ENCODE data around the gene DSCAML1. TPM values are rescaled to one million over a fixed set of nuclear protein-coding genes. Genes with fewer than 3 reads are reported as not detected.

Gene DSCAML1
- total and polyA plus RNA-seq, 4 donors, result 0.18 to 1.5 (median 1.1) TPM

- Histone ChIP-seq H3K4me1 (ENCODE audit: control insufficient read depth in 5 of 5, insufficient read depth in 5 of 5, low read length in 5 of 5) (no peaks in the 10 kb centered on the region), H3K27ac (ENCODE audit: low read depth in 1 of 2, low read length in 1 of 2) (no peak overlapping the region), H3K36me3 (ENCODE audit: control insufficient read depth in 4 of 4, insufficient read depth in 4 of 4, low read length in 4 of 4) (no peaks in the 10 kb centered on the region), H3K9me3 (ENCODE audit: control insufficient read depth in 4 of 4, insufficient read depth in 3 of 4, low read length in 3 of 4) (peaks cover 0 to 3% (median 0%) of the 10 kb centered on the region in 4 donors), H3K27me3 (ENCODE audit: control insufficient read depth in 3 of 3, insufficient read depth in 3 of 3, low read length in 2 of 3) (peaks cover 0 to 20% (median 3%) of the 10 kb centered on the region in 3 donors), H3K9ac (ENCODE audit: insufficient read depth in 1 of 2, low read length in 2 of 2) (no peak overlapping the region), H3K4me3 (no peak overlapping the region)
- TF ChIP-seq, protein P1, sequence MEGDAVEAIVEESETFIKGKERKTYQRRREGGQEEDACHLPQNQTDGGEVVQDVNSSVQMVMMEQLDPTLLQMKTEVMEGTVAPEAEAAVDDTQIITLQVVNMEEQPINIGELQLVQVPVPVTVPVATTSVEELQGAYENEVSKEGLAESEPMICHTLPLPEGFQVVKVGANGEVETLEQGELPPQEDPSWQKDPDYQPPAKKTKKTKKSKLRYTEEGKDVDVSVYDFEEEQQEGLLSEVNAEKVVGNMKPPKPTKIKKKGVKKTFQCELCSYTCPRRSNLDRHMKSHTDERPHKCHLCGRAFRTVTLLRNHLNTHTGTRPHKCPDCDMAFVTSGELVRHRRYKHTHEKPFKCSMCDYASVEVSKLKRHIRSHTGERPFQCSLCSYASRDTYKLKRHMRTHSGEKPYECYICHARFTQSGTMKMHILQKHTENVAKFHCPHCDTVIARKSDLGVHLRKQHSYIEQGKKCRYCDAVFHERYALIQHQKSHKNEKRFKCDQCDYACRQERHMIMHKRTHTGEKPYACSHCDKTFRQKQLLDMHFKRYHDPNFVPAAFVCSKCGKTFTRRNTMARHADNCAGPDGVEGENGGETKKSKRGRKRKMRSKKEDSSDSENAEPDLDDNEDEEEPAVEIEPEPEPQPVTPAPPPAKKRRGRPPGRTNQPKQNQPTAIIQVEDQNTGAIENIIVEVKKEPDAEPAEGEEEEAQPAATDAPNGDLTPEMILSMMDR (IDR thresholded peaks at IDR 0.05; ENCODE audit: control extremely low read depth, extremely low read depth), result no peak
- ATAC-seq (ENCODE audit: insufficient read depth, low FRiP score), result no peak
- 50 to 73% methylated on average over 4 of the region's 4 CpGs for WGBS, 2 donors
- no peak for DNase-seq
These were observed 187.0 kb downstream of the DSCAML1 start for GRCh38 chr11:117610045-117610444.

DNA sequence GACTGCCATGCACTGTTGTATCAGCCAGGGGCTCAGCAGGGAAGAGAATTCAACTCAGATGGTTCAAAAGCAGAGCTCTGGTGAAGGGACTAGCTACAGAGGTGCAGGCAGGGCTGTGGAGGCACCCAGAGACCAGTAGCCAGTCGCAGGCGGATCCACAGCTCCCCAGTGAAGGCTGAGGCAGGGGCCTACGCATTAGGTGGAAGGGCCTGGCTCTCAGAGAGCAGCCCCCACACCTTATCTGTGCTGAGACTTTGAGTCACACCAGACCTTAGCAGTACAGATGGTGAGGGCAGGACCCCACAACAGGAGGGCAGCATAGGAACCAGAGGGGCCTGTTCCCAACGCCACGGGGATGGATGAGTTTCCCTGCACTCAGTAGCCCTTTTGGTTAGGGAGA is 189.6 kb downstream of the DSCAML1 start:
- H3K27ac ChIP-seq (ENCODE audit: low read depth in 1 of 2, low read length in 1 of 2), result no peak overlapping the region
- DNase-seq, result no peak
- TF ChIP-seq, protein P1 (IDR thresholded peaks at IDR 0.05; ENCODE audit: control extremely low read depth, extremely low read depth), result no peak
- 85 to 86% methylated on average over 5 of the region's 5 CpGs for WGBS, 2 donors
- no peaks in the 10 kb centered on the region for H3K9me3 ChIP-seq (ENCODE audit: control insufficient read depth in 4 of 4, insufficient read depth in 3 of 4, low read length in 3 of 4)
- H3K4me3 ChIP-seq, result no peak overlapping the region
- H3K36me3 ChIP-seq (ENCODE audit: control insufficient read depth in 4 of 4, insufficient read depth in 4 of 4, low read length in 4 of 4), result no peaks in the 10 kb centered on the region
- H3K9ac ChIP-seq (ENCODE audit: insufficient read depth in 1 of 2, low read length in 2 of 2), result no peak overlapping the region
- H3K4me1 ChIP-seq (ENCODE audit: control insufficient read depth in 5 of 5, insufficient read depth in 5 of 5, low read length in 5 of 5), result no peaks in the 10 kb centered on the region
- peaks cover 0 to 14% (median 0%) of the 10 kb centered on the region in 3 donors for H3K27me3 ChIP-seq (ENCODE audit: control insufficient read depth in 3 of 3, insufficient read depth in 3 of 3, low read length in 2 of 3)
- no peak for ATAC-seq (ENCODE audit: insufficient read depth, low FRiP score)

- no peaks in the 10 kb centered on the region for H3K36me3 ChIP-seq (ENCODE audit: control insufficient read depth in 4 of 4, insufficient read depth in 4 of 4, low read length in 4 of 4)
- no peak overlapping the region for H3K4me3 ChIP-seq
- H3K4me1 ChIP-seq (ENCODE audit: control insufficient read depth in 5 of 5, insufficient read depth in 5 of 5, low read length in 5 of 5), result no peaks in the 10 kb centered on the region
- TF ChIP-seq, protein P1 (IDR thresholded peaks at IDR 0.05; ENCODE audit: control extremely low read depth, extremely low read depth), result no peak
- H3K9ac ChIP-seq (ENCODE audit: insufficient read depth in 1 of 2, low read length in 2 of 2), result no peak overlapping the region
- peaks cover 0 to 11% (median 0%) of the 10 kb centered on the region in 3 donors for H3K27me3 ChIP-seq (ENCODE audit: control insufficient read depth in 3 of 3, insufficient read depth in 3 of 3, low read length in 2 of 3)
- ATAC-seq (ENCODE audit: insufficient read depth, low FRiP score) (no peak), DNase-seq (no peak)
- WGBS, 2 donors, result 82 to 90% methylated on average over 5 of the region's 5 CpGs
- H3K27ac ChIP-seq (ENCODE audit: low read depth in 1 of 2, low read length in 1 of 2), result no peak overlapping the region
- H3K9me3 ChIP-seq (ENCODE audit: control insufficient read depth in 4 of 4, insufficient read depth in 3 of 4, low read length in 3 of 4), result no peaks in the 10 kb centered on the region
These were observed 190.2 kb downstream of the DSCAML1 start for GRCh38 chr11:117606790-117607189.

DNA sequence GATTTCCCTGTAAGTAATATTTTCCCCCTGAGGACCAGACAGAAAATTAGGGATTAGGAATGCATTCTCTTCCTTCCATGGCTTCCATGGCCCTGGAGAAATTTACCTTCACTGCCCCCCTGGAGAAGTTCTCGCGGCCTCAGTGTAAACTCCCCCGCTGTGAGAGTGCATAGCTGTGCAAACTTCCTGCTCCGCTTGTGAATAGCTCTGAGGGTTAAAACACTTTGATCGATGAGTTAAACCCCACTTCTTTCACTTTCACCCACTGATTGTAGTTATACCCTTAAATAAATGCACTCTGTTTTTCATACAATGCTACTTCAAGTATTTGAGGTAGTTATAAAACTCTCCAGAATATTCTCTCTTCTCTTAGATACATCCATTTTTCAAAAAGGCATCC is 190.8 kb downstream of the DSCAML1 start:
- no peak for DNase-seq
- H3K9ac ChIP-seq (ENCODE audit: insufficient read depth in 1 of 2, low read length in 2 of 2), result no peak overlapping the region
- no peak for ATAC-seq (ENCODE audit: insufficient read depth, low FRiP score)
- no peaks in the 10 kb centered on the region for H3K9me3 ChIP-seq (ENCODE audit: control insufficient read depth in 4 of 4, insufficient read depth in 3 of 4, low read length in 3 of 4)
- TF ChIP-seq, protein P1 (IDR thresholded peaks at IDR 0.05; ENCODE audit: control extremely low read depth, extremely low read depth), result no peak
- no peaks in the 10 kb centered on the region for H3K4me1 ChIP-seq (ENCODE audit: control insufficient read depth in 5 of 5, insufficient read depth in 5 of 5, low read length in 5 of 5)
- H3K27ac ChIP-seq (ENCODE audit: low read depth in 1 of 2, low read length in 1 of 2), result no peak overlapping the region
- no peaks in the 10 kb centered on the region for H3K36me3 ChIP-seq (ENCODE audit: control insufficient read depth in 4 of 4, insufficient read depth in 4 of 4, low read length in 4 of 4)
- H3K27me3 ChIP-seq (ENCODE audit: control insufficient read depth in 3 of 3, insufficient read depth in 3 of 3, low read length in 2 of 3), result peaks cover 0 to 8% (median 0%) of the 10 kb centered on the region in 3 donors
- 57 to 62% methylated on average over 5 of the region's 5 CpGs for WGBS, 2 donors
- no peak overlapping the region for H3K4me3 ChIP-seq
